Activated CD8-positive, alpha-beta memory T cell treated with anti-CD3 and anti-CD28 coated beads for 24 hours (primary cell): ENCODE data around the gene C4A.
"Not testable (repeated sequence)": the region's sequence is repeated elsewhere in the genome, so short reads cannot be mapped to it uniquely, and the experiment has no call there.

Experiments
- DNase-seq: peaks from one replicate; pipeline ENCODE4 v3.0.0-alpha.2; 2020

Gene C4A

GRCh38 chr6:31980998-31981397, 859 bp upstream of the C4A start:
- DNase-seq = not testable (repeated sequence)

GRCh38 chr6:31989363-31989762, 7.5 kb downstream of the C4A start:
- not testable (repeated sequence) for DNase-seq

DNA sequence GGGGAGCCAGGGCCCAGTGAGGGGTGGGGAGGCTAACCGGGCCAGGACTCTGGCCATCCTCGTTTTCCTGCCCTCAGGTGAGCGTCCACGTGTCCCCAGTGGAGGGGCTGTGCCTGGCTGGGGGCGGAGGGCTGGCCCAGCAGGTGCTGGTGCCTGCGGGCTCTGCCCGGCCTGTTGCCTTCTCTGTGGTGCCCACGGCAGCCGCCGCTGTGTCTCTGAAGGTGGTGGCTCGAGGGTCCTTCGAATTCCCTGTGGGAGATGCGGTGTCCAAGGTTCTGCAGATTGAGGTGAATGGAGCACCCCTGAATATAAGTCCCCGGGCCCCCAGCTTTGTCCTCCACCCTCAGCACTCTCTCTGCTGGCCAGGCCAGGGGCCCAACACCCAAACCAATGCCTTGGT, 12.6 kb downstream of the C4A start:
- DNase-seq = not testable (repeated sequence)

DNA sequence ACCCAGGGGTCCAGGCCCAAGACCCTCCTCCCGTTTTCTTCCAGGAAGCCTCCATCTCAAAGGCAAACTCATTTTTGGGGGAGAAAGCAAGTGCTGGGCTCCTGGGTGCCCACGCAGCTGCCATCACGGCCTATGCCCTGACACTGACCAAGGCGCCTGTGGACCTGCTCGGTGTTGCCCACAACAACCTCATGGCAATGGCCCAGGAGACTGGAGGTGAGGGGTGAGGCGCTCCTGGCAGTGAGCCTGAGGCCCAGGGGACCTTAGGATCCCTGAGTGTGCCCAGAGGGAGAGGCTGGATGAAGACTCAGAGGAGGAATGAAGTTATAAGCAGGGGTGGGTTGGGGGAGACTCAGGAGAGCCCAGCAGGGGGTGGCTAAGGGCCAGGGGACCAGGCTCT, 14.5 kb downstream of the C4A start:
- DNase-seq = not testable (repeated sequence)

DNA sequence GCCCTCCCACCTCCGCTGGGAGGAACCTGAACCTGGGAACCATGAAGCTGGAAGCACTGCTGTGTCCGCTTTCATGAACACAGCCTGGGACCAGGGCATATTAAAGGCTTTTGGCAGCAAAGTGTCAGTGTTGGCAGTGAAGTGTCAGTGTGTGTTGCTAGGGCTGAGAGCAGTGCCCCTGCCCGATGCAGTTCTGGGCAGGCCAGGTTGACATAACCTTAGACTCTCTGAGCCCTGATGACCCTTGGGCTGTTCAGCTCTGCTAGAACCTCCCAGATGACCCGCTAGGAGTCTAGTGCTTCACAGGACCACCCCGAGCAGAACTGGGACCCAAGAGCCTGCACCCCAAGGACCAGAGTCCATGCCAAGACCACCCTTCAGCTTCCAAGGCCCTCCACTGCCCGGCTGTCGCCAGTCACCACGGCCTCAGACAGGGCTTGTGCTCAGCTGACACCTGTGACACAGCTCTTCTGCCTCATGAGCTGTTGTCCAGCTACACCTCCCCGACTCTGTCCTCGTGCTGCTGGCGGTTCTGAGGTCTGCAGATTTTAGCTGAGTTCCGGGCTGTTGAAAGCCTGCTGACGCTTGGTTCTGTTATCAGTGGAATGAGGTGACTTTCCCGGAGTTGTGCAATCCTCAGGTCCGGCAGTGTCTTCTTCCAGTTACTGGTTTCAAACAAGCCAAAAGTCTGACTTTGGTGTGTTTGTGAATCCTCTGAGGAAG, 20.9 kb downstream of the C4A start:
- DNase-seq = not testable (repeated sequence)

- DNase-seq = not testable (repeated sequence)
Measured at GRCh38 chr6:32003301-32003700, 21.4 kb downstream of the C4A start.

- DNase-seq = not testable (repeated sequence)
Measured at GRCh38 chr6:32004393-32004792, 22.5 kb downstream of the C4A start.

GRCh38 chr6:32004864-32005537, 23.1 kb downstream of the C4A start:
- DNase-seq = not testable (repeated sequence)

GRCh38 chr6:32005538-32005880, 23.7 kb downstream of the C4A start:
- not testable (repeated sequence) for DNase-seq

DNA sequence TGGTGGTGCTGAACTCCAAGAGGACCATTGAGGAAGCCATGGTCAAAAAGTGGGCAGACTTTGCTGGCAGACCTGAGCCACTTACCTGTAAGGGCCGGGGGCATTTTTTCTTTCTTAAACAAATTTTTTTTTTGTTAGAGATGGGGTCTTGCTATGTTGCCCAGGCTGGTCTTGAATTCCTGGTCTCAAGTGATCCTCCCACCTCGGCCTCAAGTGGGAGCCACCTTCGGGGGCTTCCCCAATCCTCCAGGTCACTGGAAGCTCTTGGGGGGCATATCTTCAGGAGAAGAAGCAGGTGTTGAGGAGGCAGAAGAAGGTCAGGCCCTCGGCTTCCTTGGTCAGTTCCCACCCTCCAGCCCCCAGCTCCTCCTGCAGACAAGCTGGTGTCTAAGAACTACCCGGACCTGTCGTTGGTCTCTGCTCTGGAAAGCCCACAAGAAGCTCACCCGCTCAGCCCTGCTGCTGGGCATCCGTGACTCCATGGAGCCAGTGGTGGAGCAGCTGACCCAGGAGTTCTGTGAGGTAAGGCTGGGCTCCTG, 24.2 kb downstream of the C4A start:
- not testable (repeated sequence) for DNase-seq

GRCh38 chr6:32007086-32007485, 25.2 kb downstream of the C4A start:
- not testable (repeated sequence) for DNase-seq

- not testable (repeated sequence) for DNase-seq
Measured at GRCh38 chr6:32008037-32008436, 26.2 kb downstream of the C4A start.

- DNase-seq = not testable (repeated sequence)
Measured at GRCh38 chr6:32008616-32009015, 26.8 kb downstream of the C4A start.

DNA sequence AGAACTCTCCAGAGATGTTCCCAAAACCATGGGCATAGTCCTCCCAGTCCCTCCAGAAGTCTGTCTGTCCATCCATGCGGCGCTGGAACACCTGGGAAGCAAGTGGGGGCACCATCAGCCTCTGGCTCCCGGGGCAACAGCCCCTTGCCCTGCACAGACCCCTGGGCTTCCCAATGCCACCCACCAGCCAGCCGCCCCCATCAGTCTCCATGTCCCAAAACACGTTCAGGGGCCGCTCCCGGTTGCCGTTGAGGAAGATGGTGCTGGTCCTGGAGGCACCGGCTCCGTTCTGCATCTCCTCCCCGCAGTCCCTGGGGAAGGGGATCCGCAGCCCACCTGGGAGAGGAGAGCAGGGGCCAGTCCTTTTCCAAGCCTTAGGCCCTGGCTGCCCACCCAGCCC, 27.7 kb downstream of the C4A start:
- DNase-seq = not testable (repeated sequence)

DNA sequence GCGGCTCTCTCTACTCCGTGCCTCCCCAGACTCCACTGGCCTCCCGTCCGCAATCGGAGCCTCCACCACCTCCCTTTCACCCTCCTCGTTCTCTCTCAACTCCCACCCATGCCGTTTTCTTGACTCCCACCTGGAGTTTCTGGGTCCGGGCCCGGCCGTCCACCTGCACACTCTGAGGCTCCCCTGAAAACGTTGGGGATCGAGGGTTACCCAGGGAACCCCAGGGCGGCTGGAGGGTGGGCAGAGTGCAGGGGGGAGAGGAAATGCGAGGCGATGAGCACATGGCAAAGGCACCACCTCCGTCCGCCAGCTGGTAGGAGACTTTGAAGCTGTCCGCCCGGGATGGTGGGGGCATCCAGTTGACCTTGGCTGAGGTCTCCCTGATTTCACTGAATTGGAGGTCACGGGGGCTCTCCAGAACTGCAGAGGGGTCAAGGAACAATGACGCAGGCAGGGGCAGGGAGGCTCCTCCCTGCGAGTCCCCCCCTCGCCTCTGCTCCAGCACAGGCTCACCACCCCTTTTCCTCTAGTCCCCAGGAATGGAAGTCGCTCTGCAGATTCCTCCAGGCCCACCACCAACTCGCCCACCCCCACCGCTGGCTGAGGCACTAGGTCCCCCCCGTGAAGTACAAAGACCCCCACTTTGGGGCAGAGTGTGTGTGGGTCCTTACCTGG, 29.1 kb downstream of the C4A start:
- DNase-seq = not testable (repeated sequence)

DNA sequence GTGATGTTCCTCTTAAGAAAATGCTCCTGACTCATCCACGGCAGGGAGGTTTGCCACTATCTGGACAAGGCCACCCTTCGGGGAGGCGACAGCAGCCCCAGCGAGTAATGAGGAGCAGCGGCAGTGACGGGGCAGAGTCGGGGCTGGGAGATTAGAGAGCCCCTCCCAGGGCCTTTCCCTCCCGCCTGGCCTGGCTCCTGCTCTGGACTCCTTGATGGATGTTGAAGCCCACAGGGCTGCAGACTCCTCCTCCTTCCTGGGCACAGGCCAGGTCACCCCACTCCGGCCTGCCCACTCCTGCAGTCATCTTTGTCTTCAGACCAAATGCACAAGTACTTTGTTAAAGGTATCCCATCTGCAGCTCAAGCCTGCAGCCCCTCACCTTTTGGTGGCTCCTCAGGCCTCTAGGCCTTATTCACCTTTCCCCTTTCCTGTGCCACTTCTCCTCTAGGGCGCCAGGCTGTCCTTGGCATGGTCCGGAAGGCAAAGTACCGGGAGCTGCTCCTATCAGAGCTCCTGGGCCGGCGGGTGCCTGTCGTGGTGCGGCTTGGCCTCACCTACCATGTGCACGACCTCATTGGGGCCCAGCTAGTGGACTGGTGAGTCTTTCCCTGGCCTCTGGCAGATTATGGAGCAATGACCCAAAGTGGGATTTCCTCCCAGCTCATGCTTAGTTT, 31.2 kb downstream of the C4A start:
- DNase-seq = not testable (repeated sequence)

DNA sequence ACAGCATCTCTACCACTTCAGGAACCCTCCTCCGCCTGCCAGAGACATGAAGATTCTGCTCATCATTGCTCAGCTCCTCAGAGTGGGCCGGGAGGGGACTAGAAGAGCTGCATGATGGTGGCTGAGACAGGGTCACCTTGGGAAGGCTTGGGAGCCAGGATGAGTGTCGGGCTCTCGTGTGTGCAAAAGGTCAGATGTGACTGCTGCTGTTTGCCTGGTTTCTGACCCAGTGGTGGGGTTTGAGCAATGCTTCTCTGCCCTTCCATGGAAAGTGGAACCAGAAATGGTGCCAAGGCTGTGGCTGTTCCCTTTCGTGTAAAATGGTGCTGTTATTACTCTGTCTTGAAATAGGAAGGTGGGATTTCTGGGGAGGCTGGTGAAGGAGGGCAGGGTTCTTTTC, 31.9 kb downstream of the C4A start:
- not testable (repeated sequence) for DNase-seq

DNA sequence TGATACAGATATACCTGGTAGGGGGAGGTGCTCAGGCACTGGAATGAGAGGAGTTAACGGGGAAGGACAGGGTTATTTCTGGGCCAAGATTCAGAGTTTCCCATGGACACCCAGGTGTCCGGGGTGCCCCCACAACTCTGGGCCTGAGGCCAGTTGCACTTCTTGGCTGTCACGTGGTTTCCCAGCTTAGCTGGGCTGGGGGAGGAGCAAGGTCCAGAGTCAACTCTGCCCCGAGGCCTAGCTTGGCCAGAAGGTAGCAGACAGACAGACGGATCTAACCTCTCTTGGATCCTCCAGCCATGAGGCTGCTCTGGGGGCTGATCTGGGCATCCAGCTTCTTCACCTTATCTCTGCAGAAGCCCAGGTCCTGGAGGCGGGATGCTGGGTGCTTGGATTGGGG, 32.7 kb downstream of the C4A start, which contains the start of gene C4B:
Gene C4B, plus strand, starts transcription at position 249 of the 400 bp plus-strand sequence. Its CDS starts 51 bp downstream, at position 300.
- DNase-seq = not testable (repeated sequence)

DNA sequence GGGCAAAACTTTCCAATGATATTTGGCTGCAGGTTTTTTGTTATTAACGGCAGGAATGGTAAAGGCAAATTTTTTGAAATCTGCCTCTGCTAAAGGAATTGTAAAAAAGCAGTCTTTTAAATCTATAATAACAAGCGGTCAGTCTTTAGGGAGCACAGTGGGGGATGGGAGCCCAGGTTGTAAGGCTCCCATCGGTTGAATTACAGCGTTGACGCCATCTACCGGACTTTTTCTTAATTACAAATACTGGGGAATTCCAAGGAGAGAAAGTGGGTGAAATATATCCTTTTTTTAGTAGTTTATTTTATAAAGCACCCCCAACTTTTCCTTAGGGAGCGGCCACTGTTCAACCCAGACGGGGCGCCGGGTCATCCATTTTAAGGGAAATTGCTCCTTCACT, 40.2 kb downstream of the C4A start:
- DNase-seq = not testable (repeated sequence)

DNA sequence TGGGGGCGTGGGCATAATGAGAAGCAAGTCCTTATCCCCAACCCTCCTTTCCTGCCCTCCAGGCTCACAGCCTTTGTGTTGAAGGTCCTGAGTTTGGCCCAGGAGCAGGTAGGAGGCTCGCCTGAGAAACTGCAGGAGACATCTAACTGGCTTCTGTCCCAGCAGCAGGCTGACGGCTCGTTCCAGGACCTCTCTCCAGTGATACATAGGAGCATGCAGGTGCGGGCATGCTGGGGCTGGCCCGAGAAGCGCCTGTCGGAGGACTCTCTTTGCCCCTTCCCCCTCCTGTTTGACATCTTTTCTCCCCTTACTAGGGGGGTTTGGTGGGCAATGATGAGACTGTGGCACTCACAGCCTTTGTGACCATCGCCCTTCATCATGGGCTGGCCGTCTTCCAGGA, 46.8 kb downstream of the C4A start:
- DNase-seq = not testable (repeated sequence)

GRCh38 chr6:32029553-32029952, 47.7 kb downstream of the C4A start:
- DNase-seq = not testable (repeated sequence)

GRCh38 chr6:32035283-32036013, 53.6 kb downstream of the C4A start:
- DNase-seq = not testable (repeated sequence)
